ENCODE data around the gene GAS7.
"Not testable (repeated sequence)": the region's sequence is repeated elsewhere in the genome, so short reads cannot be mapped to it uniquely, and the experiment has no call there.

Gene GAS7

DNA sequence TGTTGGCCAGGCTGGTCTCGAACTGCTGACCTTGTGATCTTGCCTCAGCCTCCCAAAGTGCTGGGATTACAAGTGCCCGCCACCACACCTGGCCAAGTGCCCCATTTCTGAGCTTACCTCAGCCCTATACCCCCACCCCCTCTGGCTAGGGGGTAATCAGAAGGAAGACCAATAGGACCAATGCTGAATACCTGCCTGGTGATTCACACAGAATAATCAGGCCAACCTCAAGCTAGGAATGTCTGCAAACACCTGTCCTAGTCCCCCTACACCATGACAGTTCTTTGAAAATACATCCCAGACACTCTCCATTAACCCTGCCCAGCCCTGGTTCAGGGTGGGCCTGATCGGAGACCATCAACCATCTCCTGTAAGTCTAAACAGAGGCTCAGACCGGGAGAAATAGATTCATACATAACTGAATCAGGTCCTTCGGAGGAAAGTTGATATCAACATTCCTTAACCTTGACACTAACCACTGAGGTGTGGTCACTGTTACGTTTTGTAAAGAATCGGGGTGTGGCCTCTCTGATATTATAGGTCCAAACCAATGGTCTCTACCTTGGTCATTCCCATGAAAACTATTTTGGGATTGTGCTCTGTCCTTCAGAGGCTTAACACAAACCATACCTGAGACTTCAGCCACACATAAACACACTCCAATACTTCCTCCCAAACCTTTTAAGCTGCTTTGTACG is 130.8 kb downstream of the GAS7 start:
- DNase-seq, result no peak

DNA sequence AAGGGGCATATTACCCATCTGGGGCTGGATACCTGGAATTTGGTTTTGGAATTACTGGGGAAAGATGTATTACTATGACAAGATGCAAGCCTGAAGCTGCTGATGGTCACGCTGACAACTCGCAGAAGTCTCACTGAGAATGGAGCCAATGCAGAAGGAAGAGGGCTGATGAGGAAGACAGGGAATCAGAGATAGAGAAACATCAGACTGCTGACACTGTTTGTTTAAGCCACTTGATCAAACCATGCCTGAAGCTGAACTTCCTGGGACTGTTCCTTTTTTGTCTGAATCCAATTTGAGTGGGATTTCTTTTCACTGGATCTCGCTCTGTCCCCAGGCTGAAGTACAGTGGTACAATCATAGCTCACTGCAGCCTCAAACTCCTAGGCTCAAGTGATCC is 133.9 kb downstream of the GAS7 start:
- no peak for DNase-seq

DNA sequence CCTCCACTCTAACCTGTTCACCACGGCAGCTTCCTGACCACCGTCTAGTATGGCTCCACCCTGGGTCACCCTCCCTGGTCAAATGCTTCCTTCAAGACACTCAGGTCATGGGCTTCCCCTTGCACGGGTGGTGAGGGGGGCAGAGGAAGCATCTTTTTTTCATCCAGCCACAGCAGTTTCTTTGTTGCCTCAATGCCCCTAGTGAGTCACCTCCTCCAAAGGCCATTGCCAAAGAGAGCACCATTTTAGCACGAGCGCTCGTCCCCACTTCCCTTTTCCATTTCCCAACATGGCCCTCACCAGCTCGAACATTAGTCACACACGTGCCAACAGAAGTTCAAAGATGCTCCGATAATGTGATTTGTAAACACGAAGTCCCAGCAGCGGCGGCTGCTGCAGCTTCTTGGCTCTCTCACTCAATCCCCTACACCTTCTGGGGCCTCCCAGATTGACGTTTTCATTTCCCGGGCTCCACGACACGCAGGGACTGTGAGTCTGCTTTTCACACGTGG is 134.6 kb downstream of the GAS7 start:
- DNase-seq, result peak; percentile 39

DNA sequence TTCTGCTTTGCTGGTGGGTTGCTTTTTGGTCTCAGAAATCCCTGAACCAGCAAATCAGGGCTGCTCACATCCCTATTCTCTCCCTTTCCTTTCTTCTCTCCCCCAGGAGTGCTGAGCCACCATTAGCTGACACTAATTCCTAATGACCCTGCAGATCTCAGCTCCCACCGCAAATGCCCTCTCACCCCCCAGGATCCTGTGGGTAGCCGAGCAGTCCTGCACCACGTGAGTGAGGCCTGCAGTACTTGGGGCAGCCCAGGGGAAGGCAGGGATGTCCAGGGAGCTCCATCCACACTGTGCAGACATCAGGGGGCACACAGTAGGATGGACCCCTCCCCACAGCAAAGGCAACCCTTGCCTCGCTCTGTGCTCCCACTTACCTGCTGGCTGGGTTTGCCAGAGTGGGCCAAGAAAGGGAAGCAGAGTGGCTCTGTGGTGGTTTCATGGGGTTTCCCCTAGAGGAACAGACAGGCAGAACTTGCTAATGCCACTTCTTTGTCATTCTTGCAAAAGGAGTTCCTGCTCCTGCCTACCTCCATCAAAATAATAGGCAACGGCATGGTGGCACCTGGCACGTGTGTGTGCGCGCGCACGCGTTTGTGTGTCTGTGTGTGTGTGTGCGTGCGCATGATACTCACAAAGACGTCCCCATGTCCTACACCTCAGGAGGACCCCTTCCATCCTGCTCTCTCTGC is 135.6 kb downstream of the GAS7 start:
- peak; percentile 14 for DNase-seq

DNA sequence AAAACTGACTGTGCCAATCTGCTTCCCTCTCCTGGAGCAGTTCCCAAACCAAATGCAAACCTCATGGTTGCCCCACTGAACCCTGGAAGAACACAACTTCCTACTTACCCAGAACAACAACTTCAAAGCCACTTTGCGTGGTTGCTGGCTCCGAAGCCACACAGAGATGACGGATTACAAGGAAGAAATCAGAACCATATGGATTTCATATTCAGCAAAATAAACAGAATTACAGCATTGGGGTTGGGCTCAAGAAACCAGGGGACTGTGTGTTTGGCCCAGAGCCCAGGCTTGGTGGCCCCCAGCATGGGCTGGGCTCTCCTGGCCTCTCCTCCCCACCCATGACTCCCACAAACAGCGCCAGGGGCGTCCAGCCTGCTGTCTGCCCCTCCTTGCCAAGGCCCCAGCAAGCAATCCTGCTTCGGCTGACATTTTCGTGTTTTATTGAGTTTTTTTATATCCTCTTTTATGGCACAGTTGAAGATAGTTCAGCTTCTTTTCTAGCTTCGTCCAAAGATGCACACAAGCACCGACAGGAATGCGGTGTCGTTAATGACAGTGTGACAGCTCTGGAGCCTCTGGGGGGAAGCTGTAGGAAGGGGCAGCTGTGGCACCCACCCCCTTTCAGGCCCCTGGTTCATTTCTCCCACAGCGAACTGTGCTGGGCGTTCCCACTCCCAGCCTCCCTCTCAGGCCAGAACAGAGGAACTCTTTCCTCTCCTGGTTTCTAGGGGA is 137.1 kb downstream of the GAS7 start:
- DNase-seq, result no peak

DNA sequence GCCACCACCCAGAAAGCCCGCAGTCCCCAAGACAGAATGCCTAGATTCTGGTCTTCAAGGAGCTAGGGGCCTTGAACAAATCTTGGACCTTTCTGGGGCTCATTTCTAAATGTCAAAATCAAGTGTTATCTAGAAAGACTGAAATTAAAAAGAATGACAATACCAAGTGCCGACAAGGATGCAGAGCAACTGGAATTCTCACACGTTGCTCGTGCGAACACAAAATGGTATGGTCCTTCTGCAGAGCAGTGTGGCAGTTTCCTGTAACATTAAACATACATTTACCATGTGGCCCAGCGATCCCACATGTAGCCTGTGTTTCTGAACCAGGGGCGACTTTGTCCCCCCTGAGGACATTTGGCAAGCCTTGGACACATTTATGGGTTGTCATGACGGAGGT is 137.9 kb downstream of the GAS7 start:
- no peak for DNase-seq

DNA sequence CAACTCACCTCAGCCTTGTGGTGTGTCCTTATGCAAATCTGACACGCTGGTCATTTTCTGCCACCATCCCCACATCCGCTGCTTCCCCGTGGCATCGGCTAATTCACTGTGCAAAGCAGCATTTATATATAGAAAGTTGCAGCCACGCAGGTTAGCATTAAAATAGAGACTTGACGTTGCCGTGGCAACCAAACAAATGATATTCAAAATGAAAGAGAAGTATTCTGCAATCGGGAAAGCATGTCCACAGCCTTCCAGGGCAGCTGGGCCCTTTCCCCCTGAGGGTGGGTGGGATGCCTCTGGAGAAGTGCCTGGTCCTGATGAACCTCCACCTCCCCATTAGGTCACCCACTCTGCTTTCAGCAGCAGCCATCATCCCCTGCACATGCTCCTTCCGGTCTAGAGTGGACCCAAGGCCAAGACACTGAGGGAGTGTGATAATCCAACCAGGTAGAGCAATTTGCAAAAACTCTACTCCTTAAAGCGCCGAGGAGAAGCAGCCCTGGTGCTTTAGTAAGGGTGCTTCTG is 138.7 kb downstream of the GAS7 start:
- no peak for DNase-seq

DNA sequence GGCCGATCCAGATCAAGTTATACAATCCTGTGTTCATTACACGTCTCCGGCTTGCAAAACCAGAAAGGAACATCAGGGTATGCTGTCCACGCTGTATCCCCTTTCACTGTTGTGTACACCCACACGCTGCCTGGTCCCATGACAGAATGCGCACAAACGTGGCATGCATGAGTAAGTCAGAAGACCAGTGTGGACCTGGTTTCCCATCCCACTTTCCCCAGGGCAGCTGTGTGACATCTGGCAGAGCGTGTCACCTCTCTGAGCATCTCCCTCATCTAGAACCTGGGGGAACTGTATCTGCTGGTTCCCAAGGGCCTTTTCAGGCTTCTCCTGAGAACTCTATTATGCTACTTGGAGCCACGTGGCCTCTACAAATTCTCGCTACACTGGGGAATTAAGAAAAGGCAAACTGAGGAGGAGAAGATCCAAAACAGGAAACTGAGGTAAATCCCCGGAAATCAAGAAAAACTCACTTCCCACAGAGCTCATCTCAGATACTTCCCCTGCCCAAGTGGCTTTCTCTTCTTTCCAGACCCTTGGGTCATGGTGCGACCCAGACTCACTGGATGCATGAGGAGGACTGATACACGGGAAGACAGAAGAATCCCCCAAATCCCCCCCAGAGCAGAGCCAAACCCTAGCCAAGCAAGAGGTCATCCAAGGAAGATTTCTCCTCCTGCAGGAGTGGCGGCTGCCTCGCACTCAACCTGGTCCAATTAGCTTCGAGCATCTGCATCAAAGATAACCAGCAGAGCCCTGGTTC is 139.3 kb downstream of the GAS7 start:
- DNase-seq, result no peak

DNA sequence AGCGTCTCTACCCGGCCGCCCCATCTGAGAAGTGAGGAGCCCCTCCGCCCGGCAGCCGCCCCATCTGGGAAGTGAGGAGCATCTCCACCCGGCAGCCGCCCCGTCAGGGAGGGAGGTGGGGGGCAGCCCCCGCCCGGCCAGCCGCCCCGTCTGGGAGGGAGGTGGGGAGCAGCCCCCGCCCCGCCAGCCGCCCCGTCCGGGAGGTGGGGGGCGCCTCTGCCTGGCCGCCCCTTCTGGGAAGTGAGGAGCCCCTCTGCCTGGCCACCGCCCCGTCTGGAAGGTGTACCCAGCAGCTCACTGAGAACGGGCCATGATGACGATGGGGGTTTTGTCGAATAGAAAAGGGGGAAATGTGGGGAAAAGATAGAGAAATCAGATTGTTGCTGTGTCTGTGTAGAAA is 140.9 kb downstream of the GAS7 start:
- DNase-seq, result not testable (repeated sequence)

DNA sequence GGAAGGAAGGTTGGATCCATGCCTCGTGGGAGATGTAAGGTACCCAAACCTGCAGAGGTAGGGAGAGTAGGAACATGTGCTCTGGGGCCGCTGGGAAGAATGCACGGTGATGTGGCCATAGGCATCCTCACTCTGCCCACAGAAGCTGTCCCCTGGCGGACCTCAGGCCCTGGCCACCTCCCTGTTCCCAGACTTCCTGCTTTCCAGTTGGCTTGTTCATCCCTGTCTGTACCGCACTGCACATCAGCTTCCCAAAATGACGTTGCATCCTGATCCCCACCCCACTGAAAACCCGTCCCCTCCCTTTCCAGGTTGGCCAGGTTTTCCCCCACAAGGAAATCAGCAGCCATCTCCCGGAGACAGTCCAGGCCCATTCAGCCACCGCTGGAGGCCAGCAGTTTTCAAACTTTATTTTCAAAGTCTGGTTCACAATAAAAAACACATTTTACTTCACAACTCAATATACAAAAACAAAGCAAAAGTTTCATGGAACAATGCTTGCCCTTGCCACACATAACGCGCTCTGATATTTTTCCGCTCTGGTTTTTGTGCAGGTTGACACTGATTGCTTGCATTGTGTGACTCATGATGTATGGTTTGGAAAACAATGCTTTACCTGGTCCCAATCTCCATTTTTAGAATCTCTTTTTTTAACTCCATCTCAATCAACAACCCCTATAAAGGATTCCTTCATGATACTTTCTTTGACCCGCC is 143.0 kb downstream of the GAS7 start:
- no peak for DNase-seq

DNA sequence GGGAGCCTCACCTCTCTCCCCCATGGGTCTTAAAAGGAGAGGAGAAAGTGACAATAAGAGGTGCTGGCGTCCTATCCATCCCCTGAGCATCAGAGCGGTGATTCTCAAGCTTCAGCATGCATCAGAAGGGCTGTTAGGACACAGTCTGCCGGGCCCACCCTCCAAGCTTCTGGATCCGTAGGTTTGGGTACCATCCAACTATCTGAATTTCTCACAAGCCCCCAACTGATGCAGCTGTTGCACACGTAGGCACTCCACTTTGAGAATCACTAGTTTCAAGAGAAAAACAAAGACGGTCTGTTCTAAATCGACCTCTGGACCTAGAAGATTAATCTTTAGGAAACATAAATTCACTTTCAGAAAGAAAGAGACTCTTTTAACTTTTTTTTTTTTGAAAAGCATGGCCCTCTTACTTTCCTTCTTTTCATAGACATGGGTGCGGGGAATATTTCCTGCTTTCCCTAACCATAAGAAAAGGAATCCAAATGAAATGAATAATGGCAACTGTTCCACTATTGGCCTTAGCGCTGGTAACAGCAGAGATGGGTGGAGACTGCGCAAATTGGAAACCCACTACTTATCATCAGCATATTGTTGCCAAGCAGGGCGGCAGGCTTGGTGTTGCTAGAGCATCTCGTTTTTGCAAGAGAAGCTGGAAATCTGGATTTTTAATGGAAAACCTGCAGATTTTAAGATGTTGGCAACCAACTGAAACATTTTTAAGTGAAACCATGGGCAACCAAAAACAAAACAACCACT is 144.4 kb downstream of the GAS7 start:
- no peak for DNase-seq

DNA sequence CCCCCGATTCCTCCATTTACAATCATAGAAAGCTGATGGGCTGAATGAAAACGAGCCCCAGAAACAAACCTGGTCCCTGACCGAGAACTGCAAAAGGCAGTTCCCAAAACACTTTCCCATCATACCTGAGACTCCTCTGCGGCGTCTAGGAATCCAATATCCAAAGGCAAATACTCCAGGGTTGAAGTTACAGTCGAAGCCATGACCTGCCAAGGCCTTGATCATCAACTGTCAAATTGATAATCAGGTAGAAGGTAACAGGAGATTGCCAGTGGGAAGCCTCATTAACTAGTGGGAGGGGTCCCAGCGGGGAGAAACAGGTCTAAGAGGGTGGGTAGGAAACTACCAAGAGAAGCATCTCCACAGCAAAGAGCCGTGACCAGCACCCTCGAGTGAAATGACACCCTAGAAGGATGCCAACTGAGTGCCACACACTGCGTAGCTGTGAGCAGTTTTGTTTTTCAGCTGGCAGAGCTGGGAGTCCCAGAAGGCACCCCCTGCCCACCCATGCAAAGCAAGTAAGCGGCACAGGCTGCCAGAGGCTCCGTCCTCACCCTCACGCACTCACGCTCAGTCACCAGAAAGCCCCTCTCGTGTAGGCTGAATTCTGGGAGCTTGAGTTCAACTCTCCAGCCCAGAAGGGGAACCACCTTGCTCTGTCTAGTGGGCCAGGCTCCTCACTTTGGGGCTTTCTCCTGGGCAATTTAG is 146.1 kb downstream of the GAS7 start:
- DNase-seq, result no peak

DNA sequence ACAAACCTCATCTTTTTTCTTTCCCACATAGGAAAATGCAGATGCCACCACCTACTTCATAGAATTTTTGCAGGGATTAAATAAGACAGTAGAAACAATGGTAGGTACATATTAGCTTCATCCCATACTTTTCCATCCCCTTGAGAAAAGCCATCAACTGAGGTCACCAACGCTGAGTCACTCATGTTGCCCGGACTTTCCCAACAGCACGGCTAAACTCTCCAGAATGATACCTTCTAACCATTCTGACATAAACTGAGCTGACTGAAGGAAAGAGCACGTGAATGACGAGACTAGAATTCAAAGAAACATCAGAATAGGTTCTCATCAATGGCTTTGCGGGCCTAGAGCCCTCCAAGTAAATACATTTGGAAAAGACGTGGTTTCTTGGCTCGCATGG is 147.3 kb downstream of the GAS7 start:
- DNase-seq, result no peak

DNA sequence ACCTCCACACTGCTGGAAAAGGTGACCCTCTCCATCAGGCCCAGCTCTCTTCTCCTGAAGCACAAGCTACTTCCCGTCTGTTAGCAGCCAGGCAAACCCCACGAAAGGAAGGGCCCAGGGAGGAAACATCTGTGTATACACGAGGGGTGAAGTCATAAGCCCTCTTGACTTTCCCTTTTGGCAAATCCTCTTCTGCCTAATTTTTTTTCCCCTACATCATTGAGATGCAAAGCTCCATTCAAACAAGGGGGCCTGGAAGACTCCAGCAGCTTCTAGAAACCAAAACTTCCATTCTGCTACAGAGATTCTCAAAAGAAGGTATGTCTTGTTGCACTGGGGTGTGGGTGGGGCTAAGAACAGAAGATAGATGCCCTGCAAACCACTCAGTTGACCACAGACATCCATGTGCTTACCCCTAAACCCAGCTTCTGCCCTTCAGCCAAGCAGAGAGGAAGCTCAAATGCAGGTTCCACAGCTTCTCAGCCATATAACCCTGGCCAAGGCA is 147.8 kb downstream of the GAS7 start:
- DNase-seq, result peak; percentile 14

DNA sequence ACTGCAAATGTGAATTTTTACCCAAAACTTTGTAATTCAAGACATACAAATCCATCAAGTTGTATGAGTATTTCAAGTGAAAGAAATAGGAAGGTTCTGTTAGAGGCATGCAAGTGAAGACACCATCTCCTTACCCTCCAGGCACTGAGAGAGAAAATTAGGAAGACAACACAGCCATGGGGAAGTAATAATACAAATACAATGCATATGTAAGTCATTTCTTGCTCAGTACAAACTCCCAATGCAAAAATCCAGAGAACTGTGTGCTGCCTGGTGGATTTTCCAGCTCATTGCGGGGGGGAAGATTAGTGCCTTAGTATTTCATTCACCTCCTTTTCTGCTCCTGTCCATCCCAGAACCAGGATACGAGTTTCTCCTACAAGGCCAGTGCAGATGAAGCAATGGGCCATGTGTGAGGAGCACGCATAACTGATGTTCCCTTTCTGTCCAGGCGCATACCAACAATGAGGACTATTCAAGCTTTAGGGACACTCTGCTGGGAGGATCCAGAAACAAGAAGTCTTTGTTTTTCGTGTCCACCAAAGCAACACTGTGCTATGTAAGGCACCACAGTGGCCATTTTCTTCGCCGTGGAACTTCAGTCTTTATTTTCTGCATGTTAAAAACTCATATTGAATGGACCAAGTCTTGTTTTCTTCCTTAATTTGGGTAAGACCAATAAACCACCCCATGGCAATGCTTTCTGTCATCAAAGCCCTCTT is 149.6 kb downstream of the GAS7 start:
- no peak for DNase-seq

DNA sequence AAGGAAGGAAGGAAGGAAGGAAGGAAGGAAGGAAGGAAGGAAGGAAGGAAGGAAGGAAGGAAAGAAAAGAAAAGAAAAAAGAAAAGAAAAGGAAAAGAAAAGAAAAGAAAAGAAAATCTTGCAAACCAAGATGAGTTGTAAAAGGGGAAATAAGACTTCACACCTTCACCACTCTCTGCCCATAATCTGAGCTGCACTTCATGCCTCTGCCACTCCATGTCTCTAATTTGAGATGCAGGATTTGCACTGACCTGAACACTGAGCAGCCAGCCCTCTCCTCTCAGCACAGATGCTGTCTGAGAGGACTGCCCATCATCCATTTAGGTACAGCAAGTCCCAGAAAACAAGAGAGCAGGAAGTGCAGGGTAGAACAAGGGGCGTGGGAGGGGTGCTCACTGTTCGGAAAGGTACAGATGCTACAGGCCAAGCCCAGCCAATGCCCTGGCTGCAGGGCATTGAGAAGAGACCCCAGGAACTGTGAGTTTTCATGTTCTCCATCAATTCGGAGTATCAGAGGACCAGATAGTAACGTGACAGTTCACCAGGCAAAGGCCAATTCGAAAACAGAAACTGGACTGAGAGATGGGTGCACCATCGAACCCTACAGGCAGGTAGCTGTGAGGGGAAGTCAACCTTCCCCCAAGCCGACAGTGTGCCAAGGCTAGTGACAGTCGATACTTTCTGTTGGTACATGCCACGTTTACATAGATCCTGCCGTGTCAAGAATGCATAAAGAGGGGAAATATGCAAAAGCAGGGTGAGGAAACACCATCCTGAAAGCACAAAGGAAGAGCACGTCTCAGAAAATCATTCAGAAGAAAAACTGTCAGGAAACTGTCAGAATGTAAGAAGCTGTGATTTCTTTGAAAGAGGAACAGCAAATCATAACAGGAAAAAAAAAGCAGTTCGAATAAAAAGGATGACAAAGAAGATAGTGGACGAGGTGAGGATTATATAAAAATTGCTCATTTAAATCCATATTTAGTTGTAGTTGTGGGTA is 151.3 kb downstream of the GAS7 start:
- DNase-seq, result no peak

DNA sequence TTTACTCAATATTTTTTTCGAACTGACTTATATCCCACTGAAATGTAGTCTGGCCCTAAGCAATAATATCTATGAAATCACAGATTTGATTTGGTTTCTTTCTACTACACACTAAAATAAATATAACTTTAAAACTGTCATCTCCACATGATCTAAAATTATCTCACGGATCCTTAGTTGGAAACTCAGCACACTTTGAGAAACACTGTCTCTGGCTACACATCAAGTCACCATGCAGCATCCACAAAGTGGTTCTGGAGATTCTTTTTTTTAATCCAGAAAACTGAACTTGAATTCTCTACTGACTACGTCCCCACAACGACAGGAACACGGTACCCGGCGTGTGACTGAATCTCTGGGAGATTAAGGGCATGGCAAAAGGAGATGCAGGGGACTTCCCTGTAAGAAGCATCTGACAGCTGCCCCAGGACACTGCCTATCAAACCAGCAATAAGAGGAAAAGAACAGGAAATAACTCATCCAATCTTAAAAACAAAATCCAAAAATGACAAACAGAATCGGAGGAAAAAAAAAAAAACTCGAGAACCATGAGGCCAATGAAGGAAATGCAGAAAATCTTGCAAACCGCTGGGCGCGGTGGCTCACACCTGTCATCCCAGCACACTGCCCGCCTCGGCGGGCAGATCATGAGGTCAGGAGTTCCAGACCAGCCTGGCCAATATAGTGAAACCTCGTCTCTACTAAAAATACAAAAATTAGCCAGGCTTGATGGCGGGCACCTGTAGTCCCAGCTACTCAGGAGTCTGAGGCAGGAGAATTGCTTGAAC is 152.3 kb downstream of the GAS7 start:
- DNase-seq, result no peak

Measured in hematopoietic multipotent progenitor cell treated with erythropoietin and hydrocortisone succinate and interleukin-3 and kit ligand, for 6 days (in vitro differentiated cells).